ENCODE data around the gene EYA3.

The EYA3 gene

DNA sequence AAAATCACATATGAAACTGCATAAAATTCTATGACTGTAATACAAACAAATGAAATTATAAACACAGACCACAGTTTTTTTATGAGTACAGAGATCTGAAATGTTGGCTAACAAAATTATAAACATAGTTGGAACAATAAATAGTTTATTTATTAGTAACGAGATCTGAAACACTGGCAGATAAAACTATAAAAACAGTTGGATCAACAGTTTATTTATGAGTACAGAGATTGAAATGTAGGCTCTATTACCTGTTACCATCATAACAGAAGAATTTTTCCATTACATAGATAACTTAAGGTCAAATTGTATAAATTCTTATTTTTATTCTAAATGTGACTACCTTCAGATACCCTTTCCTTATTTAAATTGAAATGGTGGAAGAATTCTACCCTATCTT, 14.5 kb downstream of the EYA3 start:
- no peak for DNase-seq (ENCODE audit: low read depth in 2 of 2)

DNA sequence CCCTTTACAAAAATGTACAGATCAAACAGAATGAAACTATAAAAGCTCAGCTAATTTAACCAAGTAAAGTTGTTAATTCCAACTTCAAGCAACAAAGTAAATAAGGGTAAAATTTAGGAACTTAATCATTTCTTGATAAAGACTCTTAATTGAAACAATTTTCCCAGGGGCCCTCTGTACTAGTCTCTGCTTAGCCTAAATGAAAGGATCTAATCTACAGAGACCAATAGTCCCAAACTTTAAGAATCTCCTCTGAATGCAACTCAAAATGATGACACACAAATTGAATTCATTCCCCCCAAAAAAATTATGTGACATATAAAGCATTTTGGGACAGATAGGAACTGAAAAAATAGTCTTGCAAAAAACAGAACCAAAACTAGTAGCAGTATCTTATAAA, 16.6 kb downstream of the EYA3 start:
- DNase-seq (ENCODE audit: low read depth in 2 of 2): no peak

DNA sequence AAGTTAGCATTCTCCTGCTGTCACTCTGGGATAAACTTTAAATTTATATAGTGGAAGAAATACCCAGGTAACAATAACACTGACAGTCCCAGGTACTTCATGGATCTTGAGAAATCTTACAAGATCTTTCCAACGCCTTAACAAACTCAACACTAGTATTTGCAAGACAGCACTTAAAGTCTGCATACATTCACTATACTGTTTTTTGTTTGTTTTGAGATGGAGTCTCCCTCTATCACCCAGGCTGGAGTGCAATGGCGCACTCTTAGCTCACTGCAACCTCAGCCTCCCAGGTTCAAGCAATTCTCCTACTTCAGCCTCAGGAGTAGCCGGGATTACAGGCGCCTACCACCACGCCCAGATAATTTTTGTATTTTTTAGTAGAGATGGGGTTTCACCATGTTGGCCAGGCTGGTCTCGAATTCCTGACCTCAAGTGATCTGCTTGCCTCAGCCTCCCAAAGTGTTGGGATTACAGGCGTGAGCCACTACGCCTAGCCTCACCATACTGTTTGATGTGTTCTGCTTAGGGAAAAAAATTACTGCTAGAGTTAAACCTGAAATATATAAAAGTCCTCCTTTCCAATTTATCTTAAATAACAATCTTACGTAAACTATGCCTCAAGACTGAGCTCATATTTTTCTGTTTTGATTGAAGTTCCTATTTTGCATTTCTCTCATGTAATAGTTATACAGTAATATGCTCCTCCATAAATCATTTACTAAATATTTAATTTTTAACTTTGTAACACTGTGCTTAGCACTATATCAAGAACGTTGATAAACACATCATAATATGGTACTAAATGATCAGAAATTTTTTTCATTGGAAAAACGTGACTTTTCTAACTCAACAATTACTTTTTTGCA, 17.5 kb downstream of the EYA3 start:
- no peak for DNase-seq (ENCODE audit: low read depth in 2 of 2)

DNA sequence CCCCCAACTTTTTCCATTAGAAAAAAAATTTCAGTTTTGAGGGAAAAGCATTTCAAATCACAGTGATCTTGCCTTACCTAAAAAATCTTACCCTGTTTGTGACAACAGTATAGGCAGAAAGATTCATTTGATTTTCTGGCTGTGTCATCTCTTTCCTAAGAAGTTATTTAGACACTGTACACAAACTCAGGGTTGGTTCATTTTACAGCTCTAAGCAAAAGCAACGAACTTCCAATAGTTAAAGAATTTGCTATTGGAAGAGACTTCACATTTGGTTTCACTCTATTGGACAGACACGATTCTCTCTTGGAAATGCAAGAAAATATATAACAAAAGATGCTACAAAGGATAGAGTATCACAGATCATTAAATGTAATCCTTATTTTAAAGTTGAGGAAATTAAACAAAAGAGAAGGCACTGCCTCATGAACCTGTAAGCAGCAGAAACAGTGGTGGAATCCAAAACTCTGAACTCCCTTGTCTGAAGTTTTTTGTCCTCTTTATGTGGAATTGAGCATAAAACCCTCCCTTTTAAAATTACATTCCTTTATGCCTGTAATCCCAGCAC, 20.8 kb downstream of the EYA3 start:
- no peak for DNase-seq (ENCODE audit: low read depth in 2 of 2)

DNA sequence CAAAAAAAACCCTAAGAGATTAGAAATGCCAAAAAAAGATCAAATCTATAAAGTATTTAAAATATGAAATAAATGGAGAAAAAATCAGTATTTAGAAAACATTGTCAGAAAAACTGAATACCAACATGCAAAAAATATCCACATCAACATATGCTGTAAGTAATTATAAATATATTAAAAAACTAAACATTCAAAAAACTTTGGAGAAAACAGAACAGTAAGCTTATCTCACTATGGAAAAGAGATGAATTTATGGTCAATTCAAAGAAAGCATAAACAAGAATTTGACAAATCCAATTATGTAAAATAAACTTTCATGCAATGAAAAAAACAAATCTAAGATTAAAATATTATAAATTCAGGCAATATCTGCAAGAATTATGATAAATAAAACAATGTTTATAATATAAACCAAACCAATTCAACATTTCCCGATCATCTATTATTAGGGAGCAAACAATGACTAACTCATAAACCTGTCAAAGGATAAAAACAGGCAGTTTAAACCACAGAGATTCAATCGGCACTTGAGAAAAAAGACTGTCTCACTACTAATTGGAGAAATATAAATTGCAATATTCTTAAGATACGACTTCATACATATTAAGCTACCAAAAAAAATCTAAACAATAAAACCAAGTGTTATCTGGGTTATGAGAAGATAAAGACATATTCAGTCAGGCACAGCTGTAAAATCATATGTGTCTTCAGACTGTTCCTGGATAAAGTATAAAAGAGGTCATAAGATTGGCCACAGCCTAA, 21.8 kb downstream of the EYA3 start:
- DNase-seq (ENCODE audit: low read depth in 2 of 2): no peak

DNA sequence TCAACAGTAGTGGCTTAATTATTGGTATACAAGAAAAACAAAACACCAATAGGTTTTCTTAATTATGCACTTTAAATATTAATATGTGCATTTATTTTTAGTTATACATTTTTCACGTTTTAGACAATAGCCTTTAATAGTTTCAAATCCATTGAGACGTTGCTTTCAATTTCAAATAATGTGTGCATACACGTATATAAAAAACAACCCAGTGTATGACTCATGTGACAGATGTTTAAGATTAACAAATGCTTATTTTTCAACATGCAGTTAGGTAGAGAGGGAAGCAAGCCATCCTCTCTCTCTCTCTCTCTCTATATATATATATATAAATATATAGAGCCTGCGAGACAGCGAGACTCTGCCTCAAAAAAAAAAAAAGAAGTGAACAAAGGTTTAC, 24.3 kb downstream of the EYA3 start:
- no peak for DNase-seq (ENCODE audit: low read depth in 2 of 2)

DNA sequence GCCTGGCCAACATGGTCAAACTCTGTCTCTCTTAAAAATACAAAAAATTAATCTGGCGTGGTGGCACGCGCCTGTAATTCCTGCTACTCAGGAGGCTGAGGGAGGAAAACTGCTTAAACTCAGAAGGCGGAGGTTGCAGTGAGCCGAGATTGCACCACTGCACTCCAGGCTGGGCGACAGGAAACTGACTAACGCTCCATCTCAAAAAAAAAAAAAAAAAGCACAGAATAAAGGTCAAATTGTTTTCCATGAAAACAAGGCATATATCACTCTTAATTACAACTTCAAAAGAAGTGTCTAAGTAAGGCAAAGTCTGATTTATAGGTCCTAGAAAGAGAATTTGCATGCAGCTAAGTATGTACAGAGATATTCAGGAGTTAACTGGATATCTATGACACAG, 25.6 kb downstream of the EYA3 start:
- no peak for DNase-seq (ENCODE audit: low read depth in 2 of 2)

DNA sequence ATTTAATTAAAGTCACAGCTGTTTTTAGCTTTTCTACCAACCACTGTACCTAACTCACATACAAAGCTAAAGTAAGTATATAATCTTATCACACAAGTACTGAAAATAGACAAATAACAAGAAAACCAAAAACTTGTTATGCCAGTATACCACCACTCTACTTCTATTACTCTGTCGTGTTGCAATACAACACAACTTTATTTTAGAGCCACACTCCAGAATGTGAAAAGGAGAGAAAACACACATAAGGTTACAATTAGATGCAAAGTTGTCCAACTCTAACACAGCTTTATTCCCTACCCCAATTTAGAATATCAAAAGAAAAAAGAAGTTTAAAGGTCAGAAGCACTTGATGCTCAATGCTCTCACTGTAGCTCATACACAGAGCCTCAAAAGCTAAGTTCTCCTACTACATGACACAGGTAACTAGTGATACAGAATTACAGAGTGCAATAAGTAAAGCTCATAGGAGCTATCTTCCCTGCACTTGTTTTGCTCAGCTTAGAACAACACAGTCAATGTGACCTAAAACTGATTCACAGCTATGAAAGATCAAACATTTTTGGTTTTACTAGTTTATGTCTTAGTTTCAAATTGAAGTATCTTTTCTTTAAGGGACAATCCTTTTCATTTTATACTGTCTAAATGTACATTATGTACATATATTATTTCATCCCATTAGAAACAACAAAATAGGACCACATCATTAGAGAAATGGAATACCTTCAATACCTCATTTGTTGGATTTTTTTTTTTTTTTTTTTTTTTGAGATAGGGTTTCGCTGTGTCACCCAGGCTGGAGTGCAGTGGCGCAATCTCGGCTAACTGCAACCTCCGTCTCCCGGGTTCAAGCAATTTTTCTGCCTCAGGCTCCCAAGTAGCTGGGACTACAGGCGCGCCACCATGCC, 29.2 kb downstream of the EYA3 start:
- DNase-seq (ENCODE audit: low read depth in 2 of 2): no peak

DNA sequence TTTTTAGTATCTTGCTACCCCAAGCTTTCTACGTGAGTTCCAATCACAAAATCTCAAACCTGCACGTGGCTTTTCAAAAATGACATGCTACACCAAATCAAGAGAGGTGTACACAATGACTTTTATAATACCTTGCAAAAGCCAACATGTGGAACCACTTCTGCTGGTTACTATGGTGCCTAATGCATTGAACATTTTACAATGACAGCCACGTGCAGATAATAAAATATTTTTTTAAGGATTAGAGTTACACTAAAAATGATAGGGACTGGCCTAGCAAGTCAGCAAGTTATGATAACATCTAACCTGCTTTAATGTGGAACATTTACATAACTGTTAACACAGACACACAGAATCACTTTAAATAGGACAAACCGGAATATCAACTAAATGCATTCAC, 30.2 kb downstream of the EYA3 start:
- no peak for DNase-seq (ENCODE audit: low read depth in 2 of 2)

DNA sequence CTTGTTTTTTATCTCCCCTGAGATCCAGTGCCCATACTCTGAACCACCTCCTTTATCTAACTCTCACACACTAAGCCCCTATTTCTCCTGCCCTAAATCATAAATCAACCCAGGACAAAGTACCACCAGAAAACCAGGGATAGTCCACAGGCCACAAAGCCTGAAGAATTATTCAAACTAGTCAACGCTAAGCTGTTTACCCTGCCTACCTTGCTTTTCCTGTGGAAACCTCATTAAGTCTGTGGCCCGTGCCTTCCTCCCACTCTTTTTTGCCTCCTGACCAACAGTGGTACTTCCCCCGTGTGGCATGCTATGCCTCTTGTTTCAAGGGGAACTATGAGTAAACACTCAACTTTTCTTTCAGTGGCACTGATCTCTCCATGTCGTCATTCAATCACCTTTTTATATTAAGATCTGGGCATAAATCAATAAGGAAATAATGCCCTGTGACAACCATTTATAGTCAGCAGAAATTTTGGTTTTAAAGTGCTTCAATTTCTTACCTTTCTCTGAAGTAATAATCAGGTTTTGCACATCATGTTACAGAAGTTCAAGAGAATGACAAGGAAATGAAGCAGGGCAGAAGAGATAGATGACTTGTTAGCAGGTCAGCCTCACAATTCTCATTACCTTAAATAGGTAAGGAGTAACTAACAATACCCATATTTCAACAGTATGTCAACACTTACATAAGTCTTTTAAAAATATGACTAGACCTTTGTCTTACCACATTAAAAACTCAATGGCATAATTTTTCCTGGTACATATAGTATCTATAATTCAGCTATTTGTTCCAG, 32.1 kb downstream of the EYA3 start:
- peak; percentile 42 to 56 for DNase-seq (ENCODE audit: low read depth in 2 of 2)

DNA sequence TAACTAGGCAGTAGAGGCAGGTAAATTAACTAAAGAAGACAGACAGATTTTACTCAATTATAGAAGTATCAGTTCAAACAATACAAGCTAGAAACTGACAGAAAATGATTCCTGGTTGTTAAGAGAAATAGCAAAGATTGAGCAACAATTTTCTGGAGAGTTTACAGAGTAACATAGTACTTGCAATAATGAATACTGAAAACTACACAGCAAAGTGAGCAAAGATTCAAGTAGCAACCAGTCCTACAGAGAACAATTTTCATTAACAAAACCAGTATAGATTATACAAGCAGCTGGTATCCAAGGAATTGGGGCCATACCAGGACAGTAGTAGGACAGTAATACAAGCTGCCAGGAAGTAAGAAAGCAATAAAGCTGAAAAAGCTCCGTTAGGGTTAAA, 37.6 kb downstream of the EYA3 start:
- DNase-seq (ENCODE audit: low read depth in 2 of 2): no peak

DNA sequence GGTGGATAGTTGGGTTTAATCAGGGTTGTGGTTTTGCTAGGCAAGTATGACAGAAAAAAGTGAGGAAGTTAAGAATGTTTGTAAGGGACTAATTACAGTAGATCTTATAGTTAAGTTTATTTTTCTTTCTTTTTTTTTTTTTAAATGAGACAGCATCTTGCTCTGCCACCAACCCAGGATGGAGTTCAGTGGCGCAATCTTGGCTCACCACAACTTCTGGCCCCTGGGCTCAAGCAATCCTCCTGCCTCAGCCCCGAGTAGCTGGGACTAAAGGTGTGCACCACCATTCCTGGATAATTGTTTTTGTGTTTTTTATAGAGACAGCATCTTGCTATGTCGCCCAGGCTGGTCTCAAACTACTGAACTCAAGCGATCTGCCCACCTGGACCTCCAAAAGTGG, 41.7 kb downstream of the EYA3 start:
- DNase-seq (ENCODE audit: low read depth in 2 of 2): no peak

DNA sequence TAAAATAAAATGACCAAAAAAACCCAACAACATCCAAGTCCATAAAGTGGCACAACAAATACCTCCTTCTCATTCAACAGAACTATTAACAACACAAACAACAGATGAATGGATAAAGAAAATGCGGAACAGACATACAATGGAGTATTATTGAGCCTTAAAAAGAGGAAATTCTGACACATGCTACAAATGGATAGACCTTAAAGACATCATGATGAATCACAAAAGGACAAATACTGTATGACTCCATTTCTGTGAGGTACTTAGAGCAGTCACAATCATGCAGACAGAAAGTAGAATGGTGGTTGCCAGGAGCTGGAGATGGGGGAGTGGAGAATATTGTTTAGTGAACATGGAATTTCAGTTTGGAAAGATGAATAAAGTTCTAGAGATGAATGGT, 42.6 kb downstream of the EYA3 start:
- DNase-seq (ENCODE audit: low read depth in 2 of 2): no peak

DNA sequence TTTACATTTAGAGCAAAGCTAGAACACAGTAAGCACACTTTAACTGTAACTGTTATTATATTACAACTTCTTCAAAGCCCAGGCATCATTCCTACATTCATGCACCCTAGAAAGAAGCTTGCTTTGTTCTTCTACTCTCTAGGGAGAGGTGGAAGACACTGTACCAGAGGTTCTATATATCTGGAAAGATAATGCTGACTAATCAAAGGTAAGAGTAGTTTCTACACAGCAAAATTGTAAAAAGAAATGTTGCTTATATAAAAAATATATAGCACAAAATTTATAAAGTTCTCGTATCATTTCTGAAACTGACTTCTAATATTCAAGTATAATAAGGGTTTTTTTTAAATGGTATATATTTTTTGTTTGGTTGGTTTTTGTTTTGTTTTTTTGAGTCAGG, 44.0 kb downstream of the EYA3 start:
- no peak for DNase-seq (ENCODE audit: low read depth in 2 of 2)

DNA sequence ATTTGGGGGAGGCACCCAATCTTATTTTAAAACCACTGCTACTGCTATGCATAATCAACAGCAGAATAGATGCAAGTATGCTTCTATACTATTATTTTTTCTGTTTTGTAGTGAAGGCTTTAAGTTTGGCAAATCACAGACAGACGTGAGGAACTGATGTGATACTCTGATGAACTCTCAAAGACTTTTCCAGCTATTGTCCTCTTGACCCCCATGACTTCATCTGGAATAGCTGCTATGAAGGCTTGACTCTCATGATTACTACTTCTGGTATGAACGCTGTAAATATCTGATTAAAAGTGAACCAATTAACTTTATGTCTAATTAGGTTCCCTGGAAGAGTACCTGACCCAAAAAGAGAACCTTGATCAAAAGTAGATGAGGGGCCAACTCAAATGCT, 49.1 kb downstream of the EYA3 start:
- no peak for DNase-seq (ENCODE audit: low read depth in 2 of 2)

DNA sequence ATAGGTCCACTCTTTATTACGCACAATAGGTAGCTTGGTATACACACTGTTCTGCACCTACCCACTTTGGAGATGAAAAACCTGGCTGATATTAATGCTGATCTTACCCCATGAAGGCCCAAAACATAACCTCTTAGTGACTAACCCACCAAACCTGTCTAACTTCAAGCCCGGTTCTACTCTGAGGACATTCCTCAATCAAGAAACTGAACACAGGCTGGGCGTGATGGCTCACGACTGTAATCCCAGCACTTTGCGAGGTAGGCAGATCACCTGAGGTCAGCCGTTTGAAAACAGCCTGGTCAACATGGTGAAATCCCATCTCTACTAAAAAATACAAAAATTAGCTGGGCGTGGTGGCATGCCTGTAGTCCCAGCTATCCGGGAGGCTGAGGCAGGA, 50.5 kb downstream of the EYA3 start:
- no peak for DNase-seq (ENCODE audit: low read depth in 2 of 2)

DNA sequence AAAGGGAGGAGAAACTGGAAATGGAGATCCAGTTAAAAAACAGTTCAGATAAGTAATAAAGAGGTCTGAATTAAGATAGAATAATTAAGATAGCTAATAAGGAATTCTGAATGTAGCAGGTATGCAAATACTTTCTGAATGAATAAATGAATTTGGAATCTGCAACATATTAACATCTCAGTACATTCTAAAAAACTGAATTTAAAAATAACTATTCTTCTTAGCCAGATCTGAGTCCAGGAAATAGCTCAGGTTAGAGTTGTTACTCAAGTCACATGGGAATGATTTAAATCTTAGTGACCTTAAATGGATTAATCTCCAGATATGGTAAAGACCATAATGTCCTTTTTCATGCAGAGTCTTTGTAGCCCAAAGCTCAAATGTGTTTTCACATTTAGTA, 51.2 kb downstream of the EYA3 start:
- DNase-seq (ENCODE audit: low read depth in 2 of 2): no peak

DNA sequence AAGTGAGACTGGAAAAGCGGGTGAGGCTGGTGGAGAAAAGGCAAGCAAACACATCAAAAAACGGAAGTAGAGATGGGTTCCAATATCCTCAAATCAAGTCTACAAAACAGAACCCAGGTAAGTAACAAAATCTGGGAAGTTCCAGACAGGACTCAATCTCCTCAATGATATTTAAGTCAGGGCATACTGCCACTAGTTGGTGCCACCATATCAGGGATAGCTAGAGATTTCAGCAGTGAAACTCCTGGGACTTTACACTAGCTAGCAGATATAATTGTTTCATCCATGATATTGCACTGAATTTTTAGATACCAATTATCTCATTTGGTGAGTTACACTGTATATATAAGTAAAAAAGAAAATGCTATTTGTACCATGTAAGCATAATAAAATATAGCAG, 52.0 kb downstream of the EYA3 start:
- no peak for DNase-seq (ENCODE audit: low read depth in 2 of 2)

DNA sequence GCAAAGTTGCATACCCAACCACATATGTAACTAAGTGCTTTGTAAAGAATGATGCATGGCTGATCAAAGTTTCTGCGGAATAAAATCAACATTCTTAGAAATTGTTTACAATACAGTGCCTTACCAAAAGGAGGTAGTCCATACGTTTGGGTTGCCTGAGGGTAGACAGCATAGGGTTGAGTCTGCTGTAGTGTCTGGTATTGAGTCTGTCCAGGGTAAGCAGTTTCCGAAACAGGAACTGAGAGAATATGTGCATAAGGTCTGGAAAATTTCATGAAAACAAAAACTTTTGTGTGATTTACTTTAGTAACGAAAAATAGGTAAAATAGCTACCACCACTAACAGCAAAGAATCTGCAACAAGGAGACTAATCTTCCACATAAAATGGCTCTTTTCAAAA, 53.0 kb downstream of the EYA3 start:
- DNase-seq (ENCODE audit: low read depth in 2 of 2): no peak

DNA sequence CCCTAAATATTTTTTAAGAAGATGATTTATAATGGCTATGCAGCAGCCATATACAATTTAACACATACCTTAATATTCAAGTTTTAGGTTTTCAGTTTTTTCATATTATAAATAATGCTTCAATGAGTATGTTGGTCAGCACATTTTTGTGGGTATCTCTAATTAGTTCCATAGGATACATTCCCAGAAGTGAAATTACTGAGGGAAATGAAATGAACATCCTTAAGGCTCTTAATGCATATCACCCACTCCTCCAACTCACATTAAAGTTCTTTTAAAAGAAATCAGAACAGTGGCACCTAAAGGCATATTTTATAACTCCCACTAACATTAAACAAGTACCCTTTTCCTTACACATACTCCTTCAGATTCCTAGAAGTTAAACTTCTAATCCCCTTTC, 56.1 kb downstream of the EYA3 start:
- DNase-seq (ENCODE audit: low read depth in 2 of 2): no peak

DNA sequence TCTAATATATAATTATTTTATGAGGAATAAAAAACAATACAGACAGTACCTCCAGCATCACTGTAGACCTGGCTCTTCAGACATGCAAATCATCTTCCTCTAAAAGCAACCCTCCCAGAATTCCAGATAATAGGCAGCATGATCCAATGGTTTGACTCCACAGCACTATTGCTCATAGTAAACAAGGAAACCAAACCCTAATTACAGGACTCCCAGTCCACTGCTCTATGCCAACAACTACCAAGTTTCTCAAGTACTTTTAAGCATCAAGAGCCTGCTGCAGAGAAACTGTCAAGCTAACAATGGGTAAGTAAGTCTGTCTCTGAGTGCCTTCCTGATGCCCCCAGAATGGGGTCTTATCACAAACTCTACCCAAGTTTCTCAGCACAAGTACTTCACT, 57.2 kb downstream of the EYA3 start:
- DNase-seq (ENCODE audit: low read depth in 2 of 2): no peak
